Spinal cord (tissue), 10 donors: ENCODE data around the gene DOHH. TPM values are rescaled to one million over a fixed set of nuclear protein-coding genes. Genes with fewer than 3 reads are reported as not detected.
"Not testable (repeated sequence)": the region's sequence is repeated elsewhere in the genome, so short reads cannot be mapped to it uniquely, and the experiment has no call there.

ENCODE experiments used
- DNase-seq, 6 donors: peaks; one replicate each; pipeline versions ENCODE4 v3.0.0 to v3.0.0-alpha.2; 2013 to 2015; ENCODE audit warnings: low spot score in 6 of 6, low read depth in 4 of 6
- H3K27ac ChIP-seq: one replicate; pipeline ENCODE4 v1.5.1; 2013; ENCODE audit warnings: low read depth, low read length, control low read depth
- H3K27me3 ChIP-seq: one replicate; pipeline ENCODE4 v1.6.1; 2013; ENCODE audit warnings: low read length; ENCODE audit not compliant: control insufficient read depth, insufficient read depth
- H3K36me3 ChIP-seq: one replicate; pipeline ENCODE4 v1.6.1; 2013; ENCODE audit warnings: low read length; ENCODE audit not compliant: control insufficient read depth, insufficient read depth
- H3K4me1 ChIP-seq: one replicate; pipeline ENCODE4 v1.6.1; 2013; ENCODE audit warnings: low read length; ENCODE audit not compliant: control insufficient read depth, insufficient read depth
- H3K4me3 ChIP-seq: one replicate; pipeline ENCODE4 v1.5.1; 2013; ENCODE audit warnings: low read depth, low read length, control low read depth
- H3K9me3 ChIP-seq: one replicate; pipeline ENCODE4 v1.6.1; 2013; ENCODE audit warnings: low read length; ENCODE audit not compliant: control insufficient read depth, insufficient read depth
- WGBS: methylation state at CpG from one replicate; pipeline ENCODE4 v1.1.5; 2013; ENCODE audit warnings: missing lambda C conversion rate; ENCODE audit not compliant: insufficient coverage; 5-methylcytosine and 5-hydroxymethylcytosine counted together
- polyA plus RNA-seq, 2 donors: library from polyadenylated mRNA; unstranded; fragments of 120-200 nt; gene quantifications; one replicate each; pipeline ENCODE4 v1.2.1, GENCODE V29; 2013; ENCODE audit not compliant: insufficient read length in 2 of 2
- total RNA-seq, 2 donors: library from RNA; depleted of rRNA in 1 of 2; stranded (reverse); fragments of 120-200 nt in 1 of 2; fragments of >200 nt in 1 of 2; gene quantifications; one replicate each; pipeline versions ENCODE4 v1.2.3 to v1.2.4, GENCODE V29; 2013 to 2014
- donor health status: healthy.

Gene DOHH
- total and polyA plus RNA-seq, 4 donors: 7.1 to 23.0 (median 14.7) TPM

- no peaks in the 10 kb centered on the region for H3K27me3 ChIP-seq
- H3K4me1 ChIP-seq: peaks cover 18% of the 10 kb centered on the region
- no peak for DNase-seq
- no peak overlapping the region for H3K27ac ChIP-seq
- H3K36me3 ChIP-seq: peaks cover 87% of the 10 kb centered on the region
- no peaks in the 10 kb centered on the region for H3K9me3 ChIP-seq
- no peak overlapping the region for H3K4me3 ChIP-seq
- 91% methylated on average over 27 of the region's 28 CpGs for WGBS
Observed at GRCh38 chr19:3448616-3449334, 51.7 kb downstream of the DOHH start.

GRCh38 chr19:3446657-3447056 lies 53.8 kb downstream of the DOHH start:
- H3K27ac ChIP-seq, H3K4me3 ChIP-seq, H3K27me3 ChIP-seq, H3K9me3 ChIP-seq, DNase-seq: not testable (repeated sequence)
- 83% methylated on average over 2 of the region's 4 CpGs for WGBS
- peaks cover 31% of the 10 kb centered on the region for H3K4me1 ChIP-seq
- H3K36me3 ChIP-seq: peaks cover 78% of the 10 kb centered on the region

GRCh38 chr19:3444695-3445234 lies 55.7 kb downstream of the DOHH start:
- no peak for DNase-seq
- Histone ChIP-seq H3K4me1 (peaks cover 32% of the 10 kb centered on the region), H3K27me3 (no peaks in the 10 kb centered on the region), H3K9me3 (no peaks in the 10 kb centered on the region), H3K36me3 (peaks cover 73% of the 10 kb centered on the region), H3K27ac (peak overlapping the region; percentile 11), H3K4me3 (no peak overlapping the region)
- WGBS: 70% methylated on average over 23 of the region's 24 CpGs

GRCh38 chr19:3443840-3444694 lies 56.4 kb downstream of the DOHH start:
- DNase-seq: peak in 2 of 6 donors; percentile 67 to 80
- Histone ChIP-seq H3K9me3 (no peaks in the 10 kb centered on the region), H3K4me1 (peaks cover 32% of the 10 kb centered on the region), H3K27ac (peak overlapping the region; percentile 11), H3K4me3 (no peak overlapping the region), H3K36me3 (peaks cover 69% of the 10 kb centered on the region), H3K27me3 (no peaks in the 10 kb centered on the region)
- 14% methylated on average over 32 of the region's 33 CpGs for WGBS

- H3K4me1 ChIP-seq: peaks cover 32% of the 10 kb centered on the region
- no peaks in the 10 kb centered on the region for H3K27me3 ChIP-seq
- no peaks in the 10 kb centered on the region for H3K9me3 ChIP-seq
- no peak overlapping the region for H3K27ac ChIP-seq
- WGBS: 94% methylated on average over 12 of the region's 15 CpGs
- peaks cover 67% of the 10 kb centered on the region for H3K36me3 ChIP-seq
- H3K4me3 ChIP-seq: no peak overlapping the region
- no peak for DNase-seq
Observed at GRCh38 chr19:3442487-3443071, 57.9 kb downstream of the DOHH start.

- peaks cover 65% of the 10 kb centered on the region for H3K36me3 ChIP-seq
- peaks cover 32% of the 10 kb centered on the region for H3K4me1 ChIP-seq
Observed at GRCh38 chr19:3441986-3442329, 58.5 kb downstream of the DOHH start.

GRCh38 chr19:3441089-3441985 lies 59.1 kb downstream of the DOHH start:
- peaks cover 64% of the 10 kb centered on the region for H3K36me3 ChIP-seq
- H3K4me1 ChIP-seq: peaks cover 32% of the 10 kb centered on the region
- DNase-seq: no peak
- 71% methylated on average over 25 of the region's 25 CpGs for WGBS
- no peak overlapping the region for H3K4me3 ChIP-seq
- no peaks in the 10 kb centered on the region for H3K9me3 ChIP-seq
- no peaks in the 10 kb centered on the region for H3K27me3 ChIP-seq
- no peak overlapping the region for H3K27ac ChIP-seq

More at GRCh38 chr19:3441986-3442329, 58.5 kb downstream of the DOHH start:
- no peak for DNase-seq
- Histone ChIP-seq H3K27ac (no peak overlapping the region), H3K4me3 (no peak overlapping the region), H3K27me3 (no peaks in the 10 kb centered on the region), H3K9me3 (no peaks in the 10 kb centered on the region)
- WGBS: 64% methylated on average over 5 of the region's 14 CpGs
